Measurements from ENCODE around the gene MAP3K8.
"Not testable (repeated sequence)": the region's sequence is repeated elsewhere in the genome, so short reads cannot be mapped to it uniquely, and the experiment has no call there.

MAP3K8 gene

DNA sequence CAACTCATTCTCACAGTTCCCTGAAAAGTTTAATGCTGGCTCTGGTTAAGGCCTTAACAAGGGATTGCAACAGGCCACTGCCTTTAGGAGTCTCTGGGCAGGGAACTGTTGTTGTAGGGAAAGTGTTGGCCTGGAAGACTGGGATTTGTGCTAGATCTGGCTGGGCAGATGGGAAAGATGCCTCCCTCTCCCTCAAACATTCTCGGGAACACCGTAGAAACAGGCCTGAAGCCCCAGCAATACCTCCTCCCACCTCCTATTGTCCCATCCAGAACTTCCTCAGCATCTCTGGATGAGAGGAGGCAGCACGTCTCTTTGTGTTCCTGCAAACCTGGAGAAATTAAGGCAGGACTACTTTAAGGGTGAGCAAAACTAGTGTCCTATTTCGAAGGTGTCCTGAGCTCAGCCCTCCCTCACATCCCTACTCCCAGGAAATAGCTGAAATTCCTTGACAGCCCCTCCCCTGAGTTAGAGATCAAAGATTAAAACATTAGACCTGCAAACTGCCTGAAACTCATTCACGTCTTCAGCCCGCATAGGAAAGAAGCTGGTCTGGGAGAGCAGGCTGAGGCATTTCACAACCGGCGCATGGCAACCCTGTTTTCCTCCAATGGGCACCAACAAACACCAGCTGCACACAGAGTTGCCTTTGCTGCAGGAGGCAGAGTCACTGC lies 10.9 kb upstream of the MAP3K8 start:
- peaks cover 9 to 16% of the 10 kb centered on the region in 2 donors for H3K4me1 ChIP-seq (ENCODE audit: control insufficient read depth in 1 of 2, insufficient read depth in 2 of 2, low read length in 2 of 2)
- H3K4me3 ChIP-seq (ENCODE audit: low read depth in 1 of 2, low read length in 2 of 2): no peak overlapping the region
- no peaks in the 10 kb centered on the region for H3K9me3 ChIP-seq (ENCODE audit: control insufficient read depth in 1 of 2, low read length in 2 of 2)
- no peak overlapping the region for H3K27ac ChIP-seq (ENCODE audit: low read length)
- no peaks in the 10 kb centered on the region for H3K36me3 ChIP-seq (ENCODE audit: control insufficient read depth in 1 of 2, insufficient read depth in 2 of 2, low read length in 2 of 2)
- no peaks in the 10 kb centered on the region for H3K27me3 ChIP-seq (ENCODE audit: low read depth, low read length)

GRCh38 chr10:30423655-30424275 lies 10.2 kb upstream of the MAP3K8 start:
- H3K27me3 ChIP-seq (ENCODE audit: low read depth, low read length); H3K9me3 ChIP-seq (ENCODE audit: control insufficient read depth in 1 of 2, low read length in 2 of 2); H3K27ac ChIP-seq (ENCODE audit: low read length); H3K36me3 ChIP-seq (ENCODE audit: control insufficient read depth in 1 of 2, insufficient read depth in 2 of 2, low read length in 2 of 2); H3K4me3 ChIP-seq (ENCODE audit: low read depth in 1 of 2, low read length in 2 of 2): not testable (repeated sequence)
- H3K4me1 ChIP-seq (ENCODE audit: control insufficient read depth in 1 of 2, insufficient read depth in 2 of 2, low read length in 2 of 2): peaks cover 9 to 13% of the 10 kb centered on the region in 2 donors

- no peaks in the 10 kb centered on the region for H3K36me3 ChIP-seq (ENCODE audit: control insufficient read depth in 1 of 2, insufficient read depth in 2 of 2, low read length in 2 of 2)
- H3K27ac ChIP-seq (ENCODE audit: low read length): no peak overlapping the region
- no peaks in the 10 kb centered on the region for H3K27me3 ChIP-seq (ENCODE audit: low read depth, low read length)
- peaks cover 9 to 11% of the 10 kb centered on the region in 2 donors for H3K4me1 ChIP-seq (ENCODE audit: control insufficient read depth in 1 of 2, insufficient read depth in 2 of 2, low read length in 2 of 2)
- no peak overlapping the region for H3K4me3 ChIP-seq (ENCODE audit: low read depth in 1 of 2, low read length in 2 of 2)
- H3K9me3 ChIP-seq (ENCODE audit: control insufficient read depth in 1 of 2, low read length in 2 of 2): no peaks in the 10 kb centered on the region
Observed at GRCh38 chr10:30425336-30426075, 8.5 kb upstream of the MAP3K8 start.

DNA sequence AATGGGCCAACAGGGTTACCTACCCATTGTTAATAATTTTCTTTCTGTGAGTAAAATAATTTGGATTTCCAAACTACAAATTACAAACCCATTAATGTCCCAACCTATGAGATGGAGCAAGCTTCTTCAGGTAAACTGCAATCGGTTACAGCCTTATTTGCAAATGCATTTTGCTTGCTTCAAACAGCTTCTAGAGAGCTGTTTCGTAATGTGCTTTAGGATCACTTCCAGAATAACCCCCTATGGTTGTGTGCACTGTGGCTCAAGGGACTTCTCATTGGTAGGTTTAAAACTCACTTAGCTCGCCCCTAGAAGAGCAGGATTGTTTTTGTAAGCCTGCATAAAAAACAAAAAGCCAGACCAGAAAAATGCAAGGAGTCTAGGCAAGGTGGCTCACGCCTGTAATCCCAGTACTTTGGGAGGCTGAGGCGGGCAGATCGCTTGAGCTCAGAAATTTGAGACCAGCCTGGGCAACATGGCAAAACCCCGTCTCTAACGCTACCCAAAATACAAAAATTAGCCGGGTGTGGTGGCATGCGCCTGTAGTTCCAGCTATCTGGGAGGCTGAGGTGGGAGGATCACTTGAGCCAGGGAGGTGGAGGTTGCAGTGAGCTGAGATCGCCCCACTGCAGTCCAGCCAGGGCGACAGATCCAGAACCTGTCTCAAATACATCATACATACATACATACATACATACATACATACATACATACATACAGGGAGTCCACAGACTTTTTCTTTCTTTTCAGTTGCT lies 3.3 kb upstream of the MAP3K8 start:
- Histone ChIP-seq H3K4me3 (ENCODE audit: low read depth in 1 of 2, low read length in 2 of 2) (no peak overlapping the region), H3K4me1 (ENCODE audit: control insufficient read depth in 1 of 2, insufficient read depth in 2 of 2, low read length in 2 of 2) (peaks cover 0 to 8% of the 10 kb centered on the region in 2 donors), H3K36me3 (ENCODE audit: control insufficient read depth in 1 of 2, insufficient read depth in 2 of 2, low read length in 2 of 2) (peaks cover 0 to 4% of the 10 kb centered on the region in 2 donors), H3K27me3 (ENCODE audit: low read depth, low read length) (no peaks in the 10 kb centered on the region), H3K27ac (ENCODE audit: low read length) (no peak overlapping the region), H3K9me3 (ENCODE audit: control insufficient read depth in 1 of 2, low read length in 2 of 2) (no peaks in the 10 kb centered on the region)

GRCh38 chr10:30431435-30431911 lies 2.5 kb upstream of the MAP3K8 start:
- Histone ChIP-seq H3K27me3 (ENCODE audit: low read depth, low read length) (no peaks in the 10 kb centered on the region), H3K4me1 (ENCODE audit: control insufficient read depth in 1 of 2, insufficient read depth in 2 of 2, low read length in 2 of 2) (peaks cover 0 to 8% of the 10 kb centered on the region in 2 donors), H3K9me3 (ENCODE audit: control insufficient read depth in 1 of 2, low read length in 2 of 2) (no peaks in the 10 kb centered on the region), H3K4me3 (ENCODE audit: low read depth in 1 of 2, low read length in 2 of 2) (peak overlapping the region in 1 of 2 donors; percentile 41), H3K36me3 (ENCODE audit: control insufficient read depth in 1 of 2, insufficient read depth in 2 of 2, low read length in 2 of 2) (peaks cover 0 to 4% of the 10 kb centered on the region in 2 donors), H3K27ac (ENCODE audit: low read length) (peak overlapping the region; percentile 57)

DNA sequence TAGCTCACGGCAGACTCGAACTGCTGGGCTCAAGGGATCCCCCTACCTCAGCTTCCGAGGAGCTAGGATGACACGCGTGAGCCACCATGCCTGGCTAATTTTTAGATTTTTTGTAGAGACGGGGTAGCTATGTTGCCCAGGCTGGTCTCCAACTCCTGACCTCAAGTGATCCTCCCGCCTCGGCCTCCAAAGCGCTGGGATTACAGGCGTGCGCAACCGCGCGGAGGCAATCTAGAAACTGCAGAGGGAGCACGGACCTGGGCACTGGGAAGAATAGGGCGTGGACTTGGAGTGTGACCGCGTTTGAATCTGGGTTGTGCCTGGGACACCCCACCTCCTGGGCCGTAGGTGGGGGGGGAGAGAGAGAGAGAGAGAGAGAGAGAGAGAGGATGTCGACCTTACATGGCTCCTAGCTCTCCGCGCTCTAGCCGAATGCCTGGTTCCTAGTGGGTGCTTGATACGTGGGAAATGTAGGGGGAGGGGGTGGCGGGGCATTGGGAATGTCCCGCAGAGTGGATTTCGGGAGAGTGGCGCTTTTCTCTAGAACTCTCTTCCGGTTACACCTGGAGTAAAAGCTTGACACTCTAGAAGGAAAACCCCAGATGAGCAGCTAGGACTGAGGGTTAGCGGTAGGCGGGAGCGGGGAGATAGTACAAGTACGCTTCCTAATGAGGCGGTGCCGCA lies 1.2 kb upstream of the MAP3K8 start:
- H3K36me3 ChIP-seq (ENCODE audit: control insufficient read depth in 1 of 2, insufficient read depth in 2 of 2, low read length in 2 of 2): peaks cover 4 to 11% of the 10 kb centered on the region in 2 donors
- peak overlapping the region; percentile 96 for H3K27ac ChIP-seq (ENCODE audit: low read length)
- H3K9me3 ChIP-seq (ENCODE audit: control insufficient read depth in 1 of 2, low read length in 2 of 2): no peaks in the 10 kb centered on the region
- H3K4me1 ChIP-seq (ENCODE audit: control insufficient read depth in 1 of 2, insufficient read depth in 2 of 2, low read length in 2 of 2): peaks cover 4 to 7% of the 10 kb centered on the region in 2 donors
- peak overlapping the region; percentile 83 to 95 for H3K4me3 ChIP-seq (ENCODE audit: low read depth in 1 of 2, low read length in 2 of 2)
- H3K27me3 ChIP-seq (ENCODE audit: low read depth, low read length): no peaks in the 10 kb centered on the region

- H3K27ac ChIP-seq (ENCODE audit: low read length): peak overlapping the region; percentile 96
- no peaks in the 10 kb centered on the region for H3K27me3 ChIP-seq (ENCODE audit: low read depth, low read length)
- no peaks in the 10 kb centered on the region for H3K9me3 ChIP-seq (ENCODE audit: control insufficient read depth in 1 of 2, low read length in 2 of 2)
- peaks cover 4 to 12% of the 10 kb centered on the region in 2 donors for H3K36me3 ChIP-seq (ENCODE audit: control insufficient read depth in 1 of 2, insufficient read depth in 2 of 2, low read length in 2 of 2)
- peaks cover 3 to 13% of the 10 kb centered on the region in 2 donors for H3K4me1 ChIP-seq (ENCODE audit: control insufficient read depth in 1 of 2, insufficient read depth in 2 of 2, low read length in 2 of 2)
- peak overlapping the region; percentile 83 to 95 for H3K4me3 ChIP-seq (ENCODE audit: low read depth in 1 of 2, low read length in 2 of 2)
Observed at GRCh38 chr10:30433306-30433729, 666 bp upstream of the MAP3K8 start.

DNA sequence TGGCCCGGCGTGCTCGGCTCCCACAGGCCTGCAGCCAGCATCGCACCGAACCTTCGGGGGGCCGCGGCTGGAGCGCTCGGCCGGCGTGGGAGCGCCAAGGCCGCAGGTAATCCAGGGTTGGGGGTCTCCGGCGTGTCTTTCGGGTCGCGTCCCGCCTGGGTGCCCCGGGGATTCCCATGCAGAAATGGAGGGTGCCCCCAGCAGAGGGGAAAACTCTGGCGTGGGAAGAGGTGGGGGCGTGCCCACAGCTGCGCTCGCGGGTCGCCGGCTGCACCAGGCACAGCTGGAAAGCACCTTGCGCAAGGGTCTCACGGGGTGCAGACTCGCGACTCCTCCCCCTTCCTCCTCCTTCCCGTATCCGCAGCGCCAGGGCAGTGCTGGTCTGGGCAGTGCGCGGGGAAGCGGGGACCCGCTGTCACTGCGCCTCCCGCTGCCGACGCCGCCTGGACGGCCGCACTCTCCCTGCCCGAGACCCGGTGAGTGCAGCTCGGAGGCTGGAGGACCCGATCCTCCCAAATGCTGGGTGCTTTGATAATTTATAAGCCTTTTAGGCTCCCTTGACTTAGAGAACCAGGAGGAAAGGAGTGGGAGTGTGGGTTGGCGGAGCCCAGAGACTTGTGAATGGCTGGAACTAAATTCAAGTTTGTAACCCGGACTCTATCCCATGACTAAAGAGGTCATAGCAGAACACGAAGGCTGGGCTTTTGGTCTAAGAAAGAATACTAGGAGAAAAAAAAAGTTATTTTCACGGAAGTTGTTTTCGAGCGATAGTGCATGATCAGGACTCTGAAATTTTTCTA lies 489 bp downstream of the MAP3K8 start:
- Histone ChIP-seq H3K27ac (ENCODE audit: low read length) (peak overlapping the region; percentile 96), H3K9me3 (ENCODE audit: control insufficient read depth in 1 of 2, low read length in 2 of 2) (no peaks in the 10 kb centered on the region), H3K27me3 (ENCODE audit: low read depth, low read length) (no peaks in the 10 kb centered on the region), H3K36me3 (ENCODE audit: control insufficient read depth in 1 of 2, insufficient read depth in 2 of 2, low read length in 2 of 2) (peaks cover 10 to 12% of the 10 kb centered on the region in 2 donors), H3K4me3 (ENCODE audit: low read depth in 1 of 2, low read length in 2 of 2) (peak overlapping the region; percentile 83 to 95), H3K4me1 (ENCODE audit: control insufficient read depth in 1 of 2, insufficient read depth in 2 of 2, low read length in 2 of 2) (peaks cover 9 to 17% of the 10 kb centered on the region in 2 donors)

GRCh38 chr10:30435073-30435422 lies 1.1 kb downstream of the MAP3K8 start:
- H3K4me1 ChIP-seq (ENCODE audit: control insufficient read depth in 1 of 2, insufficient read depth in 2 of 2, low read length in 2 of 2): peaks cover 9 to 17% of the 10 kb centered on the region in 2 donors
- peak overlapping the region; percentile 96 for H3K27ac ChIP-seq (ENCODE audit: low read length)
- no peaks in the 10 kb centered on the region for H3K27me3 ChIP-seq (ENCODE audit: low read depth, low read length)
- peaks cover 16% of the 10 kb centered on the region in 2 donors for H3K36me3 ChIP-seq (ENCODE audit: control insufficient read depth in 1 of 2, insufficient read depth in 2 of 2, low read length in 2 of 2)
- H3K4me3 ChIP-seq (ENCODE audit: low read depth in 1 of 2, low read length in 2 of 2): peak overlapping the region; percentile 83 to 95
- H3K9me3 ChIP-seq (ENCODE audit: control insufficient read depth in 1 of 2, low read length in 2 of 2): no peaks in the 10 kb centered on the region
